Esophagus squamous epithelium (tissue), 4 donors: Measurements from ENCODE around the gene DOK6.

Experiments used
- CTCF ChIP-seq, 6 experiments: fragments of 450-650 bp in 4 of 6; fragments of 200-600 bp in 2 of 6; sonication (generic) in 2 of 6; IDR thresholded peaks; one replicate each; pipeline ENCODE4 v1.5.1; 2016 to 2019; ENCODE audit warnings: antibody characterized with exemption in 6 of 6, mild to moderate bottlenecking in 4 of 6, moderate library complexity in 4 of 6
- POLR2A ChIP-seq, 4 donors: fragments of 450-650 bp; IDR thresholded peaks; one replicate each; pipeline ENCODE4 v1.6.1; 2017; ENCODE audit warnings: antibody characterized with exemption in 4 of 4, mild to moderate bottlenecking in 4 of 4, moderate library complexity in 3 of 4

GRCh38 chr18:69400253-69400975 is at the start of gene DOK6:
- TF ChIP-seq CTCF (IDR thresholded peaks at IDR 0.05) (no peak), POLR2A (IDR thresholded peaks at IDR 0.05) (no peak)
